GM13977 (cell line): ENCODE measurements around the gene PDE4B.

Experiments used
- DNase-seq: peaks from one replicate; pipeline ENCODE4 v3.0.0; 2012; ENCODE audit warnings: low spot score
- in situ Hi-C: fragments of 300-500 bp; cut with MboI; formaldehyde crosslinking; loops from one replicate; pipeline ENCODE4 v1.12.0; 2022; ENCODE audit warnings: low sequenced_read_pairs, low pct_unique_long_range_greater_than_20kb, mixed read lengths, inconsistent platforms; ENCODE audit not compliant: unreplicated experiment
- TF ChIP-seq, protein P1 (sequence below): IDR thresholded peaks from 2 replicates; pipeline ENCODE4 v1.5.1; 2012; ENCODE audit warnings: mild to moderate bottlenecking, control low read depth; ENCODE audit not compliant: insufficient read depth; ENCODE audit errors: extremely low read depth, missing control alignments

The PDE4B gene

DNA sequence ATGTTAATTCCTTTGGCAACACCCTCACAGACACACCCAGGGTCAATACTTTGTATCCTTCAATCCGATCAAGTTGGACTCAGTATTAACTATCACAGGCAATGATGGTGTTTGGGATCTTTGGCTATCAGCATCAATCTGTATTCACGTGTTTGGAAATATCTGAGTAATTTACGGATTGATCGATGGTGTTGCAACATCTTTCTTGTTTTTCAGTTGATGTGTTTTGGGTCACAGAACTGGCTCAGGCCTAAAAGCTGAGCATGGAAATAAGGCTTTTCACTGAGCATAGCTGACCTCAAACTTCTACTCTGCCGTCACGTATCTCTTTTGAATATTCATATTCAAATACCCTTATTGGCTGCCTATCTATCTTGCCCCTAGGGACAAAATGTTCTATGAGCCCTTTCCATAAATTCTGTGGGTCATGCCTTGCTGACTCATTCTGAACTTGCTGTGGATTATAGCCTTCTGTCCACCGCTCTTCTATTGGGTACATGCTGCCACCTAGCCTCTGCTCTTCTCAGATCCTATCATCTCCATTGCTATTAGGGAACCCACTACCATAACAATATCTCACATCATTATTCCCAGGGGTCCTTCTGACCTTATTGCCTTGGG is 156.0 kb downstream of the PDE4B start:
- in situ Hi-C loops = no loop called here
- DNase-seq = no peak
- TF ChIP-seq, protein P1, sequence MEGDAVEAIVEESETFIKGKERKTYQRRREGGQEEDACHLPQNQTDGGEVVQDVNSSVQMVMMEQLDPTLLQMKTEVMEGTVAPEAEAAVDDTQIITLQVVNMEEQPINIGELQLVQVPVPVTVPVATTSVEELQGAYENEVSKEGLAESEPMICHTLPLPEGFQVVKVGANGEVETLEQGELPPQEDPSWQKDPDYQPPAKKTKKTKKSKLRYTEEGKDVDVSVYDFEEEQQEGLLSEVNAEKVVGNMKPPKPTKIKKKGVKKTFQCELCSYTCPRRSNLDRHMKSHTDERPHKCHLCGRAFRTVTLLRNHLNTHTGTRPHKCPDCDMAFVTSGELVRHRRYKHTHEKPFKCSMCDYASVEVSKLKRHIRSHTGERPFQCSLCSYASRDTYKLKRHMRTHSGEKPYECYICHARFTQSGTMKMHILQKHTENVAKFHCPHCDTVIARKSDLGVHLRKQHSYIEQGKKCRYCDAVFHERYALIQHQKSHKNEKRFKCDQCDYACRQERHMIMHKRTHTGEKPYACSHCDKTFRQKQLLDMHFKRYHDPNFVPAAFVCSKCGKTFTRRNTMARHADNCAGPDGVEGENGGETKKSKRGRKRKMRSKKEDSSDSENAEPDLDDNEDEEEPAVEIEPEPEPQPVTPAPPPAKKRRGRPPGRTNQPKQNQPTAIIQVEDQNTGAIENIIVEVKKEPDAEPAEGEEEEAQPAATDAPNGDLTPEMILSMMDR = peak; percentile 14

DNA sequence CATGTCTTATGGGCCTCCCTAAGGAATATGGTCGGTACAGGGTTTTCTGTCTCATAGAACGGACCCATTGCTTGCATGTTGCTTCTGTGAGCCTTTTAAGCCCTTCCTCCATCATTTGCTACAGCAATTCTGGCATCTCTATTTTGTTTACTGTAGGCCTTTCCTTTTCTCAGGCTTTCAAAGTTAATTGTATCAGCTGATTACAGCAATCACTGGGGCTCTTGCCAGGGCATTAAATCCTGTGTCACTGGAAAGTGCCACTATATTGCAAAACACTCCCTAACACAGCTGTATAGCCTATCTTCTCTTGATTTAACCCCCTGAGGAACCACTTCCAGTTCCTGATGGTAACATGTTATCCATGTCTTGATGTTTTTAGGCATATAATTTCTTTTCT is 156.5 kb downstream of the PDE4B start:
- in situ Hi-C loops = no loop called here
- TF ChIP-seq, protein P1 = no peak
- DNase-seq = no peak

DNA sequence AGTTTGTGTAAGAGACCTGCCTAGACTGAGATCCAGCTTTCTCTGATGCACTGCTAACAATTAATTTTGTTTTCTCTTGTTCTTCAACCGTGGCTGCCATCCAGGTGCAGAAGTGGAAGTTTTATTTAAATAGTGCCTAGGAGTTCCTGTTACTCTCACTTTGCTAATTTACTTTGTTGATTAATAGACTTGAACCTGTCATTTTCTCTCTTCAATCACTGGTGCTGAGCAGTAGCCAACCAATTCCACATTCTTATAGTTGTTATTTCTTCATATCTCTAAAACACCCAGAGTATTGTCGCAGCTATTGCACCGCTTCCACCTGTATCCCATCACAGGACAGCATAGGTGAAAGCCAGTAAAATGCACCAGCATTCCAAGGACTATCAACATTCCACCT is 157.2 kb downstream of the PDE4B start:
- TF ChIP-seq, protein P1 = no peak
- no peak for DNase-seq
- in situ Hi-C loops = loop anchor here (25.0 kb wide), 1 partner anchor 512 kb away; no protein-coding TSS in a partner anchor

DNA sequence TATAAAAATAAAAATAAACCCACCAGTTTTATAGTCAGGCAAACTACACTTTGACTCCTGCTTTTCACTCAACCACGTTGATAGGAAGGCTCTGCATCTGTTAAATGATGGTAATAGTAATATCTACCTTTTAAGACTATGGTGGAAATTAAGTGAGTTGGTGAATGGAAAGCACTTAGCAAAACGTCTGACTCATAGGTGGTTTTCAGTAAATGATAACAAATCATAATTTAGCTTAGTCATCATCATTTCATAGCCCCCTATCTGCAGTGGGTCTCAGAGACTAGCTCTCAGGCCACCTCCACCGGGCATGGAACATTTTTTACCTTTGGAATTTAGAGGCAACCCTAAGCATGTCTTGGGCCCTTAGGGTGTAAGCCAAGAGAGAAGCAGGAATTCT is 160.0 kb downstream of the PDE4B start:
- TF ChIP-seq, protein P1 = no peak
- in situ Hi-C loops = loop anchor here (25.0 kb wide), 1 partner anchor 510 kb away; no protein-coding TSS in a partner anchor
- DNase-seq = no peak

DNA sequence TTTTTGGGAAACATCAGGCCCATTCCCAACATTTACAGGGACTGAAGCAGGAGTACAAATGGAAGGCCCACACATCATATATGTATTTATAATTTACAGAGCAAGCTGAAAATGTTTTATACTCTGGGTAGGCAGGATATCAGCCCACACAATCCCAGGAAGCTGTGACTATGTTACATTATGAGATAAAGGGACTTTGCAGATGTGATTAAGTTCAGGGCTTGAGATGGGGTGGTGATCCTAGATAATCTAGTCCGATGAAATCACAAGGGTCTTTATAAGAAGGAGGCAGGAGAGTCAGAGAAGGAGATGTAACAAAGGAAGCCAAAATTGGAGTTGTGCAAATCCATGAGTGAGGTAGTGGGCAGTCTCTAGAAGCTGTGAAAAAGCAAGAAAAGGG is 160.5 kb downstream of the PDE4B start:
- in situ Hi-C loops = loop anchor here (25.0 kb wide), 1 partner anchor 509 kb away; no protein-coding TSS in a partner anchor
- DNase-seq = no peak
- TF ChIP-seq, protein P1 = no peak

DNA sequence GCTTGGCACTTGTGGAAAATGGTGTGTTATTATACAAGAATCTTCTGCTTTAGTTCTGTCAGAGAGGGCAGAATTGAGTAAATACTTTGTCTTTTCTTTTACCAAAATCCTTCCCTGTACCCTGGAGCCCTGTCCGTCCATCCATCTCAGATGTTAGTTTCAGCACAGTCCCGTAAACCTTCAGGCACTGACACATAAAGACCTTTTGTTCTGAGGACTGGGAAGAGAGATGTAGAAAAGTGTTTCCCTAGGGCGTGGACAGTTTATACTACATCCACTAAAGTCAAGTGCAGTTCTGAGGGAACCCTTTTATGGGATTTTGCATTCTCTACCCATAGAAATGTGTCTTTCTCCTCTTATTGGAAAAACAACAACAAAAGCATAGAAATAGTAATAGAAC is 162.4 kb downstream of the PDE4B start:
- in situ Hi-C loops = loop anchor here (25.0 kb wide), 1 partner anchor 507 kb away; no protein-coding TSS in a partner anchor
- TF ChIP-seq, protein P1 = no peak
- no peak for DNase-seq
